ENCODE results near the gene UNC5A. TPM values are rescaled to one million over a fixed set of nuclear protein-coding genes. Genes with fewer than 3 reads are reported as not detected.

UNC5A gene
- total RNA-seq, 4 donors from 2014 or later = not detected

- Histone ChIP-seq H3K36me3 (peaks cover 70% of the 10 kb centered on the region), H3K4me1 (no peaks in the 10 kb centered on the region), H3K4me3 (no peak overlapping the region), H3K9me3 (no peaks in the 10 kb centered on the region), H3K27ac (no peak overlapping the region), H3K27me3 (no peaks in the 10 kb centered on the region)
- no peak for DNase-seq (ENCODE audit: low spot score in 2 of 2)
- no peak for TF ChIP-seq CTCF (IDR thresholded peaks at IDR 0.05)
- no peak for TF ChIP-seq EP300 (IDR thresholded peaks at IDR 0.05)
- TF ChIP-seq POLR2AphosphoS5 (IDR thresholded peaks at IDR 0.05) = no peak
- no peak for TF ChIP-seq POLR2A (IDR thresholded peaks at IDR 0.05)
- 93% methylated on average over 3 of the region's 3 CpGs for WGBS
Measured at GRCh38 chr5:176906796-176907195, 96.4 kb downstream of the UNC5A start.

DNA sequence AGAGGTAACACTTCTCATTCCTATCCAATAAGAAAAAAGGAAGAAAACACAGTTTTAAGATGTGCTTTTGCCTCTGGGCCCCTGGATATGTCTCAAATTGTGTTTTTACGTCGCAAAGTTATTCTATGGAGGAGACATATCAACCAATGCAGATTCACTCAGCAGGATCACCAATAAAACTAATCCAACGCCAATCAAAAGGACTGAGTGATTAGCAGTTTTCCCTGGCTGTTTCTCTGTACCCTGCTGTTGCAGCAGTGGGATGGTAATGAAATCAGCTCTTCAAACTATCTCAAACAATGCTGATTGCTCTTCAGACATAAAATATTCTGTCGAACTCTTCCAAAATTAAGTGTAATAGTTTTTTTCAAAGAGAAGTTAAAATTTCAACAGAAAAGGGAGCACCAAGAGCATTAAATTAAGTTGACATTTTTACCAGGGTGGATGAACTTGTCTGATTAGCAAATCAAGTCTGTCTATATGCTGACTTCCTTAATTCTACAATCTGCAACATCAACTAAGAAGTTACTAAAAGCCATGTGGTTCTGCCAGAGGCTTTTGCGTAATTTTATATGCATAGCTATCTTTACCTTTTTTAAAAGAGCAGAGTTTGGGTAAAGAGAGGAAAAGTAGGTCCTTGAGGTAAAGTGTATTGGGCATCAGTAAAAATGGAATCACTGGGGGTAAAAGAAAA is 98.5 kb downstream of the UNC5A start:
- WGBS = 91% methylated on average over 5 of the region's 5 CpGs
- no peak overlapping the region for H3K4me3 ChIP-seq
- H3K4me1 ChIP-seq = no peaks in the 10 kb centered on the region
- H3K27me3 ChIP-seq = no peaks in the 10 kb centered on the region
- H3K36me3 ChIP-seq = peaks cover 53% of the 10 kb centered on the region
- no peak overlapping the region for H3K27ac ChIP-seq
- H3K9me3 ChIP-seq = no peaks in the 10 kb centered on the region
- TF ChIP-seq POLR2A (IDR thresholded peaks at IDR 0.05) (no peak), POLR2AphosphoS5 (IDR thresholded peaks at IDR 0.05) (no peak)
- DNase-seq (ENCODE audit: low spot score in 2 of 2) = no peak

DNA sequence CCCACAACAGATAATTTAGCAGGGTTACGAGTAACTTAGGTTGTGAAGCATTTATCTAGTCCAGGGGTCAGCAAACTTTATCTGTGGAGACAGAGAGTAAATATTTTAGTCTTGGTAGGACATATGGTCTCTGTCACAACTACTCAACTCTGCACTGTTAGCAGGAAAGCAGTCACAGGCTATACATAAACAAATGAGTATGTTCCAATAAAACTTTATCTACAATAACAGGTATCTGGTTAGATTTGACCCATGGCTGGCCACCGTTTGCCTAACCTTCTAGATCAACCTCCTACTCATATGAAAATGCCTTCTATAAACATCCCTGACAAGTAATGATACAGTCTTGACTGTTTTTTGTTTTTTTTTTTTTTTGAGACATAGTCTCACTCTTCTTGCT is 101.8 kb downstream of the UNC5A start:
- TF ChIP-seq POLR2AphosphoS5 (IDR thresholded peaks at IDR 0.05) (no peak), EP300 (IDR thresholded peaks at IDR 0.05) (no peak), CTCF (IDR thresholded peaks at IDR 0.05) (no peak)
- no peak for DNase-seq (ENCODE audit: low spot score in 2 of 2)

GRCh38 chr5:176915906-176916305 is 105.5 kb downstream of the UNC5A start:
- DNase-seq (ENCODE audit: low spot score in 2 of 2) = no peak
- H3K27me3 ChIP-seq = no peaks in the 10 kb centered on the region
- TF ChIP-seq POLR2A (IDR thresholded peaks at IDR 0.05) (no peak), POLR2AphosphoS5 (IDR thresholded peaks at IDR 0.05) (no peak), CTCF (IDR thresholded peaks at IDR 0.05) (no peak), EP300 (IDR thresholded peaks at IDR 0.05) (no peak)
- no peak overlapping the region for H3K27ac ChIP-seq
- 68% methylated on average over 2 of the region's 2 CpGs for WGBS
- H3K9me3 ChIP-seq = no peaks in the 10 kb centered on the region
- no peaks in the 10 kb centered on the region for H3K4me1 ChIP-seq
- no peak overlapping the region for H3K4me3 ChIP-seq
- peaks cover 26% of the 10 kb centered on the region for H3K36me3 ChIP-seq

More for the DNA sequence above, 101.8 kb downstream of the UNC5A start:
- Histone ChIP-seq H3K27ac (no peak overlapping the region), H3K4me3 (no peak overlapping the region), H3K4me1 (no peaks in the 10 kb centered on the region), H3K27me3 (no peaks in the 10 kb centered on the region), H3K9me3 (no peaks in the 10 kb centered on the region), H3K36me3 (peaks cover 25% of the 10 kb centered on the region)
- 87% methylated on average over 2 of the region's 2 CpGs for WGBS

DNA sequence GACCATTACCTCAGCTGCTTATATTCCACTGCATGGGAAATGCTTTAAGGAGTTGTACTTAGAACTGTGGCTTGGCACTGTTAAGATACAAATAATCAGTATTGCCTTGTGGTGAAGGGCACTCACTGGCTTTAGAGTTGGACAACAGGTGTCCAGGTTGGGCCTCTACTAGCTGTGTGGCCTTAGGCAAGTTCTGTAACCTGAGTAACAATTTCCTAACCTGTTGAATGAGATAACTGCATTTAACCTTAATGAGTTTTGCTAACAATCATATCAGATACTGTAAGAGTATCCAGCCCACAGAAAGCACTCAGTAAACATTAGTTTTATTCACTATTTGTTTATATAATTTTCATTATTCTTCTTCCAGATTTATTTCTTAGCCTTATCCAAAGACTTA is 106.0 kb downstream of the UNC5A start:
- TF ChIP-seq POLR2AphosphoS5 (IDR thresholded peaks at IDR 0.05) (no peak), EP300 (IDR thresholded peaks at IDR 0.05) (no peak), POLR2A (IDR thresholded peaks at IDR 0.05) (no peak), CTCF (IDR thresholded peaks at IDR 0.05) (no peak)
- DNase-seq (ENCODE audit: low spot score in 2 of 2) = no peak
- no peaks in the 10 kb centered on the region for H3K9me3 ChIP-seq
- H3K27ac ChIP-seq = no peak overlapping the region
- H3K4me3 ChIP-seq = no peak overlapping the region
- H3K4me1 ChIP-seq = no peaks in the 10 kb centered on the region
- H3K27me3 ChIP-seq = no peaks in the 10 kb centered on the region
- peaks cover 26% of the 10 kb centered on the region for H3K36me3 ChIP-seq

GRCh38 chr5:176918613-176919012 is 108.3 kb downstream of the UNC5A start:
- 96% methylated on average over 6 of the region's 6 CpGs for WGBS
- Histone ChIP-seq H3K27ac (no peak overlapping the region), H3K4me3 (no peak overlapping the region), H3K4me1 (no peaks in the 10 kb centered on the region), H3K36me3 (peaks cover 26% of the 10 kb centered on the region), H3K9me3 (no peaks in the 10 kb centered on the region), H3K27me3 (no peaks in the 10 kb centered on the region)
- no peak for DNase-seq (ENCODE audit: low spot score in 2 of 2)
- no peak for TF ChIP-seq EP300 (IDR thresholded peaks at IDR 0.05)
- TF ChIP-seq POLR2AphosphoS5 (IDR thresholded peaks at IDR 0.05) = no peak
- no peak for TF ChIP-seq CTCF (IDR thresholded peaks at IDR 0.05)
- TF ChIP-seq POLR2A (IDR thresholded peaks at IDR 0.05) = no peak
